ENCODE measurements around the gene ABHD13. TPM values are rescaled to one million over a fixed set of nuclear protein-coding genes. Genes with fewer than 3 reads are reported as not detected.
A peak's percentile ranks its signal among the peaks of the same experiment; 100 is the strongest.
"Not testable (repeated sequence)": the region's sequence is repeated elsewhere in the genome, so short reads cannot be mapped to it uniquely, and the experiment has no call there.

Gene ABHD13
- total and polyA plus RNA-seq, 5 donors, result 4.3 to 7.2 (median 5.8) TPM

DNA sequence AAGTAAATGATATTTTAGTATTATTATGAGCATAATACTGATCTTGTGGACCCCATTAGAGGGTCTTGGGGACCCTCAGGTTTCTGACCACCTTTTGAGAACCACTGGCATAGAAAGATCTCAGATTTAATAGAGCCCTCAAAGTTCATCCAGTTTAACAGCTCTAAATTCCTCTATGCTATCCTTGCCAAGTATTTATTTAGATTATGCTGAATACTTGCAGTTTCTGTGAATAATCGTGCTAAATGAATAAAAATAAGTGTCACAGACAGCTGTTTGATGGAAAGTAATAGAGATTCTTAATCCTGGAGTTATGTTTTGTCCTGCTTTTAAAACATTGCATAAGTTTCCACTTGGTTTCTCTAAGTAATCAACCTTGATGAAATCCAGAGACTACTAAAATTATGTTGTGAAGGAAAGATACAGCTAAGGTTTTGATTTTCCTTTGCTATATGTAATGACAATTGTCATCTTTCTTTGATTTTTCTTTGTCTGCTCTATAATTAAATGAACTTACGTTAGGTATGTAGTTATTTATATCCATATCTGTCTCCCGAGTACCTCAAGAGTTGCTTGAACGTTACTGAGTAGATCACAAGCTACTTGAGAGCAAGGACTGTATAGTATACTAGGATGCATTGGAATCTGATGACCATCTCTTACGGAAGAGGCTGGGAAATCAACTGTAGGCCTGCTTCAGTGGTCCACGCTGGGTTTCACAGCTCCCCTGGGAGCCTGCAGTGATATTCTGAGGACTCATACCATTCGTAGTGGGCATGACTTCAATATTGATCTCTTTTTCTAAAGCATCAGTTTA lies 5.7 kb downstream of the ABHD13 start:
- DNase-seq, result no peak
- intact Hi-C loops (cut with DNase I), result no loop called here
- ATAC-seq, result no peak
- WGBS, result 64% methylated on average over 7 of the region's 7 CpGs
- Histone ChIP-seq H3K9me3 (ENCODE audit: control insufficient read depth, low read length) (no peaks in the 10 kb centered on the region), H3K4me1 (ENCODE audit: control insufficient read depth, insufficient read depth, low read length) (peaks cover 9% of the 10 kb centered on the region), H3K27ac (ENCODE audit: low read length) (no peak overlapping the region), H3K27me3 (ENCODE audit: control insufficient read depth, insufficient read depth) (no peaks in the 10 kb centered on the region), H3K4me3 (ENCODE audit: low read length) (no peak overlapping the region)

- H3K4me3 ChIP-seq (ENCODE audit: low read length), result no peak overlapping the region
- intact Hi-C loops (cut with DNase I), result no loop called here
- H3K9me3 ChIP-seq (ENCODE audit: control insufficient read depth, low read length), result no peaks in the 10 kb centered on the region
- H3K4me1 ChIP-seq (ENCODE audit: control insufficient read depth, insufficient read depth, low read length), result peaks cover 9% of the 10 kb centered on the region
- no peak for DNase-seq
- WGBS, result 68% methylated on average over 1 of the region's 1 CpG
- no peak for ATAC-seq
- no peaks in the 10 kb centered on the region for H3K27me3 ChIP-seq (ENCODE audit: control insufficient read depth, insufficient read depth)
- H3K27ac ChIP-seq (ENCODE audit: low read length), result no peak overlapping the region
Observed at GRCh38 chr13:108225440-108225839, 7.2 kb downstream of the ABHD13 start.

DNA sequence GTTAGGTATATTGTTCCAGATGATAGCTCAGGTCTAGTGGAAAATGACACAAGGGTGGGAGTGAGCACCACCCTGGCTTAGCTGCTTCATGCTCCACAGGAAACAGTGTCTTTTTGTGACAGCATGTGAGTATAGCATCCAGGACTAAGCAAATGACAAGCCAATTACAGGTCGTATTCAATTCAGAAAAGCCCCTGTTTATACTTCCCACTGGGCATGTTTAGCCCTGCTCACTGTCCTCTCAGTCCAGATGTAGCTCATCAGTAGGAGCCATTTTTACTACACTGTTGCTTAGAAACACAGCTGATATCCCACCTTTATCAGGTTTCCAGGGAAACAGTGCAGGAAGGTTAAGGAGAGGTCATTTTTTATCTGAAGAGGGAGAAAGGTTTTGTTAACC lies 8.0 kb downstream of the ABHD13 start:
- H3K27ac ChIP-seq (ENCODE audit: low read length), result no peak overlapping the region
- DNase-seq (no peak), ATAC-seq (peak; percentile 31 to 44)
- no peak overlapping the region for H3K4me3 ChIP-seq (ENCODE audit: low read length)
- H3K27me3 ChIP-seq (ENCODE audit: control insufficient read depth, insufficient read depth), result no peaks in the 10 kb centered on the region
- no peaks in the 10 kb centered on the region for H3K9me3 ChIP-seq (ENCODE audit: control insufficient read depth, low read length)
- peaks cover 9% of the 10 kb centered on the region for H3K4me1 ChIP-seq (ENCODE audit: control insufficient read depth, insufficient read depth, low read length)
- 3% methylated on average over 1 of the region's 1 CpG for WGBS
- intact Hi-C loops (cut with DNase I), result no loop called here

DNA sequence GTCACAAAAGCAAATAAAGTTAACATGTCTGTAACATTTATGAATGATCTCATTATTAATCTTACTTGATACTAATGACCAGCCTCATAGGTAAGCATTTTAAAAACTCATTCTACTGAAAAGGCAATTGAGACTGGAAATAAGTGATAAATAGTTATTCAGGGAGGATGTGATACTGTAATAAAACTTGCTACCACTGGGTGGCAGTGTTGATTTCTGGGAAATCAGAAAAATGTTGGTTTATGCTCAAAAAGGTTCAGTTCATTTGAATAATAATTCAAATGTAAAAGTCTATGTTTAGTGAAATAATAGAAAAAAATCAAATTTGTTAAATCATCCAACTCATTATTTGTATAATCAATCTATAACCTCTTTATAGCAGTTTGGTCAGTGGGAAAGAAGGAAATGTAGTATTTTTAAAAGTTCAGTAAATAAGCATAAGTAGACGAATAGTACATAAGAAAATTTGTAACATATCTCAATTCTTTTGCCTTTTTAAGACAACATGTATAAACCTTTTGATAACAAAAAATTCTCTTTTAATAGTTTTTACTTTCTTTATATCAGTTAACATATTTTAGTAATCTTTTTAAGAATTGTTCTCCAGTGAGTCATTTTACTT lies 9.6 kb downstream of the ABHD13 start:
- no peaks in the 10 kb centered on the region for H3K27me3 ChIP-seq (ENCODE audit: control insufficient read depth, insufficient read depth)
- H3K9me3 ChIP-seq (ENCODE audit: control insufficient read depth, low read length), result no peaks in the 10 kb centered on the region
- no peak for DNase-seq

GRCh38 chr13:108230377-108230776 lies 12.2 kb downstream of the ABHD13 start:
- H3K27ac ChIP-seq (ENCODE audit: low read length), result no peak overlapping the region
- H3K9me3 ChIP-seq (ENCODE audit: control insufficient read depth, low read length), result no peaks in the 10 kb centered on the region
- intact Hi-C loops (cut with DNase I), result no loop called here
- no peak for DNase-seq
- no peak for ATAC-seq
- peaks cover 4% of the 10 kb centered on the region for H3K4me1 ChIP-seq (ENCODE audit: control insufficient read depth, insufficient read depth, low read length)
- no peak overlapping the region for H3K4me3 ChIP-seq (ENCODE audit: low read length)
- H3K27me3 ChIP-seq (ENCODE audit: control insufficient read depth, insufficient read depth), result no peaks in the 10 kb centered on the region

More for the DNA sequence above, 9.6 kb downstream of the ABHD13 start:
- no peak overlapping the region for H3K4me3 ChIP-seq (ENCODE audit: low read length)
- H3K4me1 ChIP-seq (ENCODE audit: control insufficient read depth, insufficient read depth, low read length), result peaks cover 9% of the 10 kb centered on the region
- H3K27ac ChIP-seq (ENCODE audit: low read length), result no peak overlapping the region
- 87% methylated on average over 1 of the region's 1 CpG for WGBS
- no peak for ATAC-seq
- intact Hi-C loops (cut with DNase I), result no loop called here

DNA sequence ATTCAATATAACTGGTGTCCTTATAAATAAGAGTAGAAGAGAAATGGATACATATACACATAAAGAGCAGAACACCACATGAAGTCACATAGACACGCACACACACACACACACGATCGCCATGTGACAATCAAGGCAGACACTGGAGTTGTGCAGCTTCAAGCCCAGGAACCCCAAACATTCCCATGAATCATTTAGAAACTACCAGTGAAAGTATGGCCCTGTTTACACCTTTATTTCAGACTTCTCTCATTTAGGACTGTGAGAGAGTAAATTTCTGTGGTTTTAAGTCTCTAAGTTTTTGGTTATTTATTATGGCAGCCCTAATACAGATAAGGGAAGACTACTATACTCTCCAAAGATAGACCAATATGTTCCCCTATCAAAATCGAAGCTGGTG lies 31.0 kb downstream of the ABHD13 start:
- no peak for DNase-seq
- intact Hi-C loops (cut with DNase I), result no loop called here
- 70% methylated on average over 4 of the region's 4 CpGs for WGBS

GRCh38 chr13:108257248-108257647 lies 39.1 kb downstream of the ABHD13 start:
- Histone ChIP-seq H3K9me3 (ENCODE audit: control insufficient read depth, low read length) (no peaks in the 10 kb centered on the region), H3K27me3 (ENCODE audit: control insufficient read depth, insufficient read depth) (no peaks in the 10 kb centered on the region), H3K4me3 (ENCODE audit: low read length) (no peak overlapping the region), H3K4me1 (ENCODE audit: control insufficient read depth, insufficient read depth, low read length) (no peaks in the 10 kb centered on the region), H3K27ac (ENCODE audit: low read length) (no peak overlapping the region)
- intact Hi-C loops (cut with DNase I), result no loop called here
- 60% methylated on average over 2 of the region's 2 CpGs for WGBS
- DNase-seq (no peak), ATAC-seq (no peak)

More for the DNA sequence above, 31.0 kb downstream of the ABHD13 start:
- Histone ChIP-seq H3K9me3 (ENCODE audit: control insufficient read depth, low read length) (no peaks in the 10 kb centered on the region), H3K27me3 (ENCODE audit: control insufficient read depth, insufficient read depth) (no peaks in the 10 kb centered on the region), H3K4me3 (ENCODE audit: low read length) (no peak overlapping the region), H3K27ac (ENCODE audit: low read length) (no peak overlapping the region), H3K4me1 (ENCODE audit: control insufficient read depth, insufficient read depth, low read length) (no peaks in the 10 kb centered on the region)
- no peak for ATAC-seq

- Histone ChIP-seq H3K9me3 (ENCODE audit: control insufficient read depth, low read length) (no peaks in the 10 kb centered on the region), H3K27ac (ENCODE audit: low read length) (no peak overlapping the region), H3K4me1 (ENCODE audit: control insufficient read depth, insufficient read depth, low read length) (no peaks in the 10 kb centered on the region), H3K27me3 (ENCODE audit: control insufficient read depth, insufficient read depth) (no peaks in the 10 kb centered on the region), H3K4me3 (ENCODE audit: low read length) (no peak overlapping the region)
- no peak for ATAC-seq
- intact Hi-C loops (cut with DNase I), result no loop called here
- WGBS, result 89% methylated on average over 9 of the region's 9 CpGs
- DNase-seq, result no peak
Observed at GRCh38 chr13:108263621-108264355, 45.6 kb downstream of the ABHD13 start.

GRCh38 chr13:108266321-108266990 lies 48.3 kb downstream of the ABHD13 start:
- ATAC-seq, result no peak
- no peak overlapping the region for H3K4me3 ChIP-seq (ENCODE audit: low read length)
- H3K27ac ChIP-seq (ENCODE audit: low read length), result peak overlapping the region; percentile 43
- WGBS, result 67% methylated on average over 10 of the region's 10 CpGs
- H3K4me1 ChIP-seq (ENCODE audit: control insufficient read depth, insufficient read depth, low read length), result no peaks in the 10 kb centered on the region
- intact Hi-C loops (cut with DNase I), result no loop called here
- H3K27me3 ChIP-seq (ENCODE audit: control insufficient read depth, insufficient read depth), result no peaks in the 10 kb centered on the region
- DNase-seq, result no peak
- no peaks in the 10 kb centered on the region for H3K9me3 ChIP-seq (ENCODE audit: control insufficient read depth, low read length)

DNA sequence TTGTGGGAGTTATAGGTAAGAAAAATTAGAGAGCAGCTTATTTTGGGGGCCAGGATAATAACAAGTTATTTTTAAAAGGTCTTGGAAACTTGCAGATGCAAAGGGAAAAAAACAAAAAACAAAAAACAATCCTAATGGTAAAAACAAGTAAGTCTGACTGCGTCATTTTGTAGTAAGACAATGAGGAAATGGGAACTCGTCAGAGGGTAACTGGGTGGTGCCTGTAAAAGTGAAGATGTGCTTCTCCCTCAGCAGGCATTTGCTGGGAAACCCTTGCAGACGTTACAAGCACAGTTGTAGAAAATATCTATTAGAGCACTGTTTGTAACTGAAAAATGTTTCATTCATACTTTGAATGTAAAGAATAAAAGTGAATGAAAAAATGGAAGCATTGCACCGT lies 49.2 kb downstream of the ABHD13 start:
- WGBS, result 87% methylated on average over 4 of the region's 4 CpGs
- no peak for ATAC-seq
- no peak overlapping the region for H3K4me3 ChIP-seq (ENCODE audit: low read length)
- H3K27ac ChIP-seq (ENCODE audit: low read length), result no peak overlapping the region
- no peaks in the 10 kb centered on the region for H3K27me3 ChIP-seq (ENCODE audit: control insufficient read depth, insufficient read depth)
- H3K9me3 ChIP-seq (ENCODE audit: control insufficient read depth, low read length), result no peaks in the 10 kb centered on the region
- DNase-seq, result no peak
- no peaks in the 10 kb centered on the region for H3K4me1 ChIP-seq (ENCODE audit: control insufficient read depth, insufficient read depth, low read length)
- intact Hi-C loops (cut with DNase I), result no loop called here

DNA sequence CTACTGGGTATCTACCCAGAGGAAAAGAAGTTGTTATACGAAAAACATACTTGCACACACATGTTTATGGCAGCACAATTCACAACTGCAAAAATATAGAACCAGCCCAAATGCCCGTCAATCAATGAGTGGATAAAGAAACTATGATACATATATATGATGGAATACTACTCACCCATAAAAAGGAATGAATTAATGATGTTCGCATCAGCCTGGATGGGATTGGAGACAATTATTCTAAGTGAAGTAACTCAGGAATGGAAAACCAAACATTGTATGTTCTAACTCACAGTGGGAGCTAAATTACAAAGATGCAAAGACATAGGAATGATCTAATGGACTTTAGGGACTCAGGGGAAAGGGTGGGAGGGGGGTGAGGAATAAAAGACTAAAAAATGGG lies 49.7 kb downstream of the ABHD13 start:
- H3K4me1 ChIP-seq (ENCODE audit: control insufficient read depth, insufficient read depth, low read length); DNase-seq; H3K4me3 ChIP-seq (ENCODE audit: low read length); H3K9me3 ChIP-seq (ENCODE audit: control insufficient read depth, low read length); H3K27me3 ChIP-seq (ENCODE audit: control insufficient read depth, insufficient read depth); ATAC-seq; intact Hi-C loops (cut with DNase I); H3K27ac ChIP-seq (ENCODE audit: low read length): not testable (repeated sequence)
- 100% methylated on average over 3 of the region's 3 CpGs for WGBS

Data from right cardiac atrium (tissue), 5 donors.